ENCODE results near the gene LYPLAL1. TPM values are rescaled to one million over a fixed set of nuclear protein-coding genes. Genes with fewer than 3 reads are reported as not detected.
"Not testable (repeated sequence)": the region's sequence is repeated elsewhere in the genome, so short reads cannot be mapped to it uniquely, and the experiment has no call there.

Gene LYPLAL1
- total and polyA plus RNA-seq, 11 donors: 19.6 to 126 (median 87.2) TPM

DNA sequence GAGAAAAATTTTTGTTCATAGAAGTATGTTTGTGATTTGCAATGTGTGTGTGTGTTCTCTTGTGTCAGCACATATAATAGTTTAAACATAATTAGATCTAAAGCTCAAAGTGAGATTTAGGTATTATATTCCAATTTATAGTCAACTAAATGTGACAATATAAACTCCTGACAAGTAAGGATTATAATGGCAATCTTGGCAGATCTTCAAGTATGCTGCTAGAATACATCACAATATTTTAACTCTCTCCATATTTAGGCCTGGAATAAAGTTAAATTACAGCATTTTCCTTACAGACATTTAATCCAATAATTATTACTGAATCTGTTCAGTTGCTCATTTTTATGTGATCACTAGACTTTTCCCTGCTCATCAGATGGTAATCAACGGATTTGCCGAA is 65.8 kb downstream of the LYPLAL1 start:
- Histone ChIP-seq H3K27ac (no peak overlapping the region), H3K4me3 (no peak overlapping the region), H3K36me3 (peaks cover 0 to 2% (median 0%) of the 10 kb centered on the region in 9 donors), H3K9me3 (no peaks in the 10 kb centered on the region), H3K27me3 (no peaks in the 10 kb centered on the region), H3K4me1 (no peaks in the 10 kb centered on the region)
- intact Hi-C loops (cut with DNase I): no loop called here
- DNase-seq (no peak), ATAC-seq (no peak)
- 96 to 100% (median 99%) methylated on average over 2 of the region's 2 CpGs for WGBS, 4 donors
- TF ChIP-seq, protein P1, sequence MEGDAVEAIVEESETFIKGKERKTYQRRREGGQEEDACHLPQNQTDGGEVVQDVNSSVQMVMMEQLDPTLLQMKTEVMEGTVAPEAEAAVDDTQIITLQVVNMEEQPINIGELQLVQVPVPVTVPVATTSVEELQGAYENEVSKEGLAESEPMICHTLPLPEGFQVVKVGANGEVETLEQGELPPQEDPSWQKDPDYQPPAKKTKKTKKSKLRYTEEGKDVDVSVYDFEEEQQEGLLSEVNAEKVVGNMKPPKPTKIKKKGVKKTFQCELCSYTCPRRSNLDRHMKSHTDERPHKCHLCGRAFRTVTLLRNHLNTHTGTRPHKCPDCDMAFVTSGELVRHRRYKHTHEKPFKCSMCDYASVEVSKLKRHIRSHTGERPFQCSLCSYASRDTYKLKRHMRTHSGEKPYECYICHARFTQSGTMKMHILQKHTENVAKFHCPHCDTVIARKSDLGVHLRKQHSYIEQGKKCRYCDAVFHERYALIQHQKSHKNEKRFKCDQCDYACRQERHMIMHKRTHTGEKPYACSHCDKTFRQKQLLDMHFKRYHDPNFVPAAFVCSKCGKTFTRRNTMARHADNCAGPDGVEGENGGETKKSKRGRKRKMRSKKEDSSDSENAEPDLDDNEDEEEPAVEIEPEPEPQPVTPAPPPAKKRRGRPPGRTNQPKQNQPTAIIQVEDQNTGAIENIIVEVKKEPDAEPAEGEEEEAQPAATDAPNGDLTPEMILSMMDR (IDR thresholded peaks at IDR 0.05): no peak
- no peak for TF ChIP-seq POLR2A (IDR thresholded peaks at IDR 0.05)

DNA sequence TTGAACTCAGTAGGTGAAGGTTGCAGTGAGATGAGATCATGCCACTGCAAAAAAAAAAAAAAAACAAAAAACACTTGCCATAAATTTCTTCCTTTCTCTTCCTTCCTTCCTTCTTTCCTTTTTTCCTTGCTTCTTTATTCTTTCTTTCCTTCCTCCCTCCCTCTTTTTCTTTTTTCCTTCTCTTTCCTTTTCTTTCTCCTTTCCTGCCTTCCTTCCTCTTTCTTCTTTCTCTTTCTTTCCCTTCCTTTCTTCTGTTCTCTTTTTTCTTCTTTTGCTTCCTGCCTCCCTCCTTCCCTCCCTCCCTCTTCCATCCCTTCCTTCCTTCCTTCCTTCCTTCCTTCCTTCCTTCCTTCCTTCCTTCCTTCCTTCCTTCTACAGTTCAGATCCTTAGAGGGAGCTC is 71.2 kb downstream of the LYPLAL1 start:
- TF ChIP-seq, protein P1 (IDR thresholded peaks at IDR 0.05): no peak
- TF ChIP-seq POLR2A (IDR thresholded peaks at IDR 0.05): no peak
- DNase-seq (no peak), ATAC-seq (no peak)
- intact Hi-C loops (cut with DNase I): no loop called here
- Histone ChIP-seq H3K27me3 (no peaks in the 10 kb centered on the region), H3K4me3 (no peak overlapping the region), H3K36me3 (peaks cover 0 to 21% (median 2%) of the 10 kb centered on the region in 9 donors), H3K9me3 (no peaks in the 10 kb centered on the region), H3K4me1 (no peaks in the 10 kb centered on the region), H3K27ac (no peak overlapping the region)

DNA sequence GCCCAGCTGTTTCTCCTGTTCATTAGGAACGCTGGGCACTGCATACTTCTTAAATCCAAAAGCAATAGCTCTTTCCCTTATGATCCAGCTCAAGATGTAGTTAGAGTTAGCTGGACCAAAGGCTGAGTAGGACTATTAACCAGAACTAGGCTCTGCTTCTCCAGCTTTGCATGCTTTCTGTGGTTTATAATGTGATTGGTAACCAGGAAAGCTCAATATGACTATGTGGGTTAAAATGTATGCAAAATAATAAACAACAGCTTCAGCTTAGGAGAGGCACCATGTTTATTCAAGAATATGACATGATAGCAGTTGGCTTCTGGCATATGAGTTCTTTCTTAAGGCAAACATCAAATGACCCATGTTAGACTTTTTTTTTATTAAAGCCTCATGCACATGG is 73.8 kb downstream of the LYPLAL1 start:
- WGBS, 4 donors: 66 to 90% (median 80%) methylated on average over 1 of the region's 1 CpG
- peaks cover 0 to 21% (median 2%) of the 10 kb centered on the region in 9 donors for H3K36me3 ChIP-seq
- no peak for DNase-seq
- no peaks in the 10 kb centered on the region for H3K4me1 ChIP-seq
- H3K27ac ChIP-seq: no peak overlapping the region
- ATAC-seq: no peak
- intact Hi-C loops (cut with DNase I): no loop called here
- no peaks in the 10 kb centered on the region for H3K27me3 ChIP-seq
- H3K4me3 ChIP-seq: no peak overlapping the region
- H3K9me3 ChIP-seq: peaks cover 0 to 20% (median 0%) of the 10 kb centered on the region in 12 donors
- TF ChIP-seq, protein P1 (IDR thresholded peaks at IDR 0.05): no peak
- TF ChIP-seq POLR2A (IDR thresholded peaks at IDR 0.05): no peak

DNA sequence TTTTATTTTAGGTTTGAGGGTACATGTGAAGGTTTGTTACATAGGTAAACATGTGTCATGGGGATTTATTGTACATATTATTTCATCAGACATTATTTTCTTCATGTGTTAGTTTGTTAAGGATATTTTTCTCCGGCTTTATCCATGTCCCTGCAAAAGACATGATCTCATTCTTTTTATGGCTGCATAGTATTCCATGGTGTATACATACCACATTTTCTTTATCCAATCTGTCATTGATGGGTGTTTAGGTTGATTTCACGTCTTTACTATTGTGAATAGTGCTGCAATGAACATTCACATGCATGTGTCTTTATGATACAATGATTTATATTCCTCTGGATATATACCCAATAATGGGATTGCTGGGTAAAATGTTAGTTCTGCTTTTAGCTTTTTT is 76.8 kb downstream of the LYPLAL1 start:
- DNase-seq; intact Hi-C loops (cut with DNase I); ATAC-seq; H3K4me1 ChIP-seq; H3K27ac ChIP-seq; H3K27me3 ChIP-seq; H3K4me3 ChIP-seq: not testable (repeated sequence)
- WGBS, 4 donors: 92 to 99% (median 97%) methylated on average over 2 of the region's 2 CpGs
- H3K9me3 ChIP-seq: peaks cover 0 to 35% (median 0%) of the 10 kb centered on the region in 12 donors
- H3K36me3 ChIP-seq: peaks cover 0 to 21% (median 2%) of the 10 kb centered on the region in 9 donors

DNA sequence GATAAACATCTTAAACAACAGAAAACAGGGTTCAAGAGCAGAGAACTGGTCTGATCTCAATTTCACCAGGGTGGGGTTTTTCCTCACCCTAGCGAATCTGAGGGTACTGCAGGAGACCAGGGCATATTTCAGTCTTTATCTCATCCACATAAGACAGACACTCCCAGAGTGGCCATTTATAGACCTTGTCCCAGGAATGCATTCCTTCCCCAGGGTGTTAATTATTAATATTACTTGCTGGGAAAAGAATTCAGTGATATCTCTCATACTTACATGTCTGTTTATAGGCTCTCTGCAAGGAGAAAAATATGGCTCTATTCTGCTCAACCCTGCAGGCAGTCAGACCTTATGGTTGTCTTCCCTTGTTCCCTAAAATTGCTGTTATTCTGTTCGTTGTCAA is 84.1 kb downstream of the LYPLAL1 start:
- Histone ChIP-seq H3K4me1 (no peaks in the 10 kb centered on the region), H3K9me3 (peaks cover 0 to 40% (median 6%) of the 10 kb centered on the region in 12 donors), H3K36me3 (peaks cover 0 to 3% (median 0%) of the 10 kb centered on the region in 9 donors), H3K27me3 (no peaks in the 10 kb centered on the region), H3K27ac (no peak overlapping the region), H3K4me3 (no peak overlapping the region)
- WGBS, 4 donors: 45 to 47% (median 46%) methylated on average over 2 of the region's 2 CpGs
- intact Hi-C loops (cut with DNase I): no loop called here
- DNase-seq (no peak), ATAC-seq (no peak)
- TF ChIP-seq POLR2A (IDR thresholded peaks at IDR 0.05): no peak
- TF ChIP-seq, protein P1 (IDR thresholded peaks at IDR 0.05): no peak

All from heart left ventricle (tissue), 16 donors.